Thoracic aorta (tissue), 2 donors: ENCODE data around the gene DSG2. TPM values are rescaled to one million over a fixed set of nuclear protein-coding genes. Genes with fewer than 3 reads are reported as not detected.

Experiments
- ATAC-seq: fragments of 150-250 bp; one replicate; pipeline ENCODE4 v1.8.0; 2017; ENCODE audit warnings: low read depth; ENCODE audit not compliant: insufficient number of reproducible peaks, low FRiP score
- DNase-seq: peaks from one replicate; pipeline ENCODE4 v3.0.0-alpha.2; 2020; ENCODE audit warnings: low spot score
- H3K27ac ChIP-seq, 2 donors: fragments of 200-600 bp; sonication (generic); 1 replicate in 1 of 2; 2 replicates in 1 of 2; pipeline ENCODE4 v1.5.1; 2016; ENCODE audit warnings: mild to moderate bottlenecking in 2 of 2, moderate library complexity in 2 of 2
- H3K27me3 ChIP-seq: fragments of 200-600 bp; sonication (generic); replicated peaks from 2 replicates; pipeline ENCODE4 v1.6.0; 2016; ENCODE audit warnings: mild to moderate bottlenecking; ENCODE audit not compliant: insufficient read depth
- H3K36me3 ChIP-seq: fragments of 200-600 bp; sonication (generic); one replicate; pipeline ENCODE4 v1.5.1; 2016
- H3K4me1 ChIP-seq, 2 donors: fragments of 200-600 bp; sonication (generic); 1 replicate in 1 of 2; 2 replicates in 1 of 2; pipeline versions ENCODE4 v1.5.1 to v1.6.0; 2016; ENCODE audit warnings: low read depth in 2 of 2, mild to moderate bottlenecking in 1 of 2; ENCODE audit not compliant: control insufficient read depth in 1 of 2
- H3K4me3 ChIP-seq: fragments of 200-600 bp; sonication (generic); 2 replicates; pipeline ENCODE4 v1.5.1; 2016; ENCODE audit warnings: mild to moderate bottlenecking
- H3K9me3 ChIP-seq: fragments of 200-600 bp; sonication (generic); 2 replicates; pipeline ENCODE4 v1.5.1; 2016
- total RNA-seq, 2 donors: library from RNA; depleted of rRNA; stranded (reverse); fragments of >200 nt; gene quantifications; one replicate each; pipeline versions ENCODE4 v1.1.0 to v1.2.3, GENCODE V29; 2016
- TF ChIP-seq, protein P1 (sequence below): fragments of 200-600 bp; sonication (generic); IDR thresholded peaks from one replicate; pipeline ENCODE4 v1.5.1; 2019; ENCODE audit warnings: antibody characterized with exemption

The DSG2 gene
- total RNA-seq, 2 donors from 2014 or later = 0.81 to 2.8 TPM

DNA sequence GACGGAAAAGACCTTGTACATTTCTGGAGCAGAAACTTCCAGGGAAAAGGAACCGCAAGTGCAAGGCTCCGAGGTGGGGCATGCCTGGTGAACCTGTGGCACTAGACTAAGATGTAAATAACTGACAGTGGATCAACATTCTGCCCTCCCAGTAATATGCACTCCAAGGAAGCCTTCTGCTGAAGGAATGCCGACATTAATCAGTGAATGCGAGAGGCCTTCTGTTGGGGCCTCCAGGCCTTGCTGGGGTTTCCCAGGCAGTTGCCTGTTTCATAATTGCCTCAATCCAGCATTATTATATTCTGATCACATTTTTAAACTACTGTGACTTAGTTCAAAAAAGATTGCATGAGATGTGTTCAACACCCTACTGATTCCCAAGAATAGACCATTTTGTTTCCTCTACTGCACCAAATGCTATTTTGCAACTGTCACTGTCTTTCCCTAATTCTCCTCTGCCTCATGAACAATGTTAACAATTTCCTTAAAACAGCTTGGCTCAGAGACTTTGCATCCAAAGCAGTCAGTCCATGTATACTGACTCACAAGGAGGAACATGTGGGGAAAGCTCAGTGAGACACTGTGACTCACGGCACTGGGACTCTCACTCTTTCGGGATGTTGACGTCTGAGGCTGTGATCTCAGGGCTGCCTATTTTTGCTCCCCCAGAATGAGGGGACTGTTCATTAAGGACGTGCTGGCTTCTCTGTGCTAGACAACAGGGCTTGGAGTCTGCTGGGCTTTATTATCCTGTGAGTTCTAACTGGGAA is 10.5 kb upstream of the DSG2 start:
- Histone ChIP-seq H3K27me3 (no peaks in the 10 kb centered on the region), H3K36me3 (no peaks in the 10 kb centered on the region), H3K4me1 (no peaks in the 10 kb centered on the region), H3K4me3 (no peak overlapping the region), H3K9me3 (no peaks in the 10 kb centered on the region), H3K27ac (no peak overlapping the region)
- ATAC-seq (no peak), DNase-seq (no peak)
- TF ChIP-seq, protein P1, sequence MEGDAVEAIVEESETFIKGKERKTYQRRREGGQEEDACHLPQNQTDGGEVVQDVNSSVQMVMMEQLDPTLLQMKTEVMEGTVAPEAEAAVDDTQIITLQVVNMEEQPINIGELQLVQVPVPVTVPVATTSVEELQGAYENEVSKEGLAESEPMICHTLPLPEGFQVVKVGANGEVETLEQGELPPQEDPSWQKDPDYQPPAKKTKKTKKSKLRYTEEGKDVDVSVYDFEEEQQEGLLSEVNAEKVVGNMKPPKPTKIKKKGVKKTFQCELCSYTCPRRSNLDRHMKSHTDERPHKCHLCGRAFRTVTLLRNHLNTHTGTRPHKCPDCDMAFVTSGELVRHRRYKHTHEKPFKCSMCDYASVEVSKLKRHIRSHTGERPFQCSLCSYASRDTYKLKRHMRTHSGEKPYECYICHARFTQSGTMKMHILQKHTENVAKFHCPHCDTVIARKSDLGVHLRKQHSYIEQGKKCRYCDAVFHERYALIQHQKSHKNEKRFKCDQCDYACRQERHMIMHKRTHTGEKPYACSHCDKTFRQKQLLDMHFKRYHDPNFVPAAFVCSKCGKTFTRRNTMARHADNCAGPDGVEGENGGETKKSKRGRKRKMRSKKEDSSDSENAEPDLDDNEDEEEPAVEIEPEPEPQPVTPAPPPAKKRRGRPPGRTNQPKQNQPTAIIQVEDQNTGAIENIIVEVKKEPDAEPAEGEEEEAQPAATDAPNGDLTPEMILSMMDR = no peak

DNA sequence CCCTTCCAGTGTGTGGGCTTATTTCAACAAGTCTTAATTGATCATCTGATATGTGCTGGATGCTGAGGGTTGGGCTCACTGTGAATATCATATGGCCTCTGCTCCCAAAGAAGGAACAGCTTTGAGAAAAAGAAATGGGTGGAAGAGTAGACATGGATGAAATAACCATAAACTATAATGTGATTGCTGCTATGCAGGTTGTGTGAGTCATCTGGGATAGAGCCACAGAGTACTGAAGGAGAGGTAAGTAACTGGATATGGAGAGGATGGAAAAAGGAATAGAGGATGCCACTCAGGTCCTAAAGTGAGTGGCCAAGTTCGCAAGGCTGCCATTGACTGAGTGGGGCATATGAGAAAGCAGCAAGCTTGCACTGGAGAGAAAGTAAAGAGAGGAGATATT is 8.7 kb upstream of the DSG2 start:
- TF ChIP-seq, protein P1 = no peak
- no peak overlapping the region for H3K4me3 ChIP-seq

DNA sequence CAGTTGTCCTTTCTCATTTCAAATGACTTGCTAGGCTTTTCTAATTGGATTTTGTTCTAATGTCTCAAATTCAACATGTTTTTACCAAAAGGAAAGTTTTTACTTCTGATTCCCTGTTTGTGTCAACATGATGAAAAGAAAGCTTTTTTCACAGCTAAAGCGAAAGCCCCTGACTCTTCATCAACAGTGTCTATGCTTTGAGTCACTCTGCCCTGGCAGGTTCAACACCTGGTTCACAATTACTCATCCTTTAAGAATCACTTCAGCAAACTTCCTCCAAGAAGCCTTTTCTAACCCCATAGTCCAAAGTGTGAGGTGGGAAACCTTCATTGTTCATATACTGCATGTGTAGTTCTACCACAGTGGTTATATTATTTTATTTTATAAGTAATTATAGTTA is 7.6 kb upstream of the DSG2 start:
- DNase-seq = no peak
- Histone ChIP-seq H3K4me3 (no peak overlapping the region), H3K27ac (no peak overlapping the region), H3K27me3 (no peaks in the 10 kb centered on the region), H3K9me3 (no peaks in the 10 kb centered on the region), H3K4me1 (no peaks in the 10 kb centered on the region), H3K36me3 (no peaks in the 10 kb centered on the region)
- ATAC-seq = no peak
- TF ChIP-seq, protein P1 = no peak

More for the DNA sequence above, 8.7 kb upstream of the DSG2 start:
- DNase-seq (no peak), ATAC-seq (no peak)
- Histone ChIP-seq H3K27me3 (no peaks in the 10 kb centered on the region), H3K36me3 (no peaks in the 10 kb centered on the region), H3K9me3 (no peaks in the 10 kb centered on the region), H3K4me1 (no peaks in the 10 kb centered on the region), H3K27ac (no peak overlapping the region)

DNA sequence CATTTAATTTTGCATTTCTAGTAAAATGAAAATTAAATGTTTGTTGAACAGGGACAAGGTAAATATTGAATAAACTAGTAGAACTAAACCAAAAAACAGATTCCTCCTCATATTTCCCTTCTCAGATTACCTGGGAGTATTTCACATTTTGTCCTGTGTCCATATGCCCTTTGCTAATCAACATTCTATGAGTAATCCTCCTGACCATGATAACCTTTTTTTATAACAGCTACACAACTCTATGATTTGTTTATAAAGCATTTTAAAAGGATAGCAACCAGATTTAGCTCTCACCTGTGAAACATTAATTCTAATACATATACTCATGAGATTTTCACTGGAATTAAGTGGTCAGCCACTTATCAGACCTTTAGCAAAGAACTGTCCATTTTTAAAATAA is 7.1 kb upstream of the DSG2 start:
- H3K36me3 ChIP-seq = no peaks in the 10 kb centered on the region
- no peaks in the 10 kb centered on the region for H3K4me1 ChIP-seq
- H3K9me3 ChIP-seq = no peaks in the 10 kb centered on the region
- no peak overlapping the region for H3K27ac ChIP-seq
- no peak for DNase-seq
- H3K27me3 ChIP-seq = no peaks in the 10 kb centered on the region
- no peak overlapping the region for H3K4me3 ChIP-seq
- TF ChIP-seq, protein P1 = no peak
- ATAC-seq = no peak

DNA sequence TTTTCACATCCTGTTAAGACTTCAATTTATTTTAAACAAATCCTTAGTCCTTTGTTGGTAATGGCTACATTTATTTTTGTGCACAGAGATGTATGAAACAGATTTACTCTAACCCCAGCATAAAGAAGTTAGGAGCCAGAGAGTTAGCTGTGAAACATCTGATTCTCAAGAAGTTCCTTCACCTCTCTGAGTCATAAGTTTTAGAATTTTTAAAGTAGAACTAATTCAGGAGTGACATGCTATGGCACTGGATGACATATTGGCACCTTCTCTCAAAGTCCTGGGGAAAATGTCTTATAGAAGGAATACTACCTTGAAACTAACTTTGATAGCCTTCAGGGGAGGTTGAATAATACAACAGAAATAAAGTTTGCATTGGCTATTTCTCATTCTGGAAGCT is 6.4 kb upstream of the DSG2 start:
- Histone ChIP-seq H3K36me3 (no peaks in the 10 kb centered on the region), H3K4me3 (no peak overlapping the region), H3K4me1 (no peaks in the 10 kb centered on the region), H3K27ac (no peak overlapping the region), H3K27me3 (no peaks in the 10 kb centered on the region), H3K9me3 (no peaks in the 10 kb centered on the region)
- ATAC-seq (no peak), DNase-seq (no peak)
- TF ChIP-seq, protein P1 = no peak
